Gastrocnemius medialis (tissue), 4 donors: Measurements from ENCODE around the gene CCIN.

Experiments used
- POLR2A ChIP-seq, 2 donors: fragments of 450-650 bp; IDR thresholded peaks; one replicate each; pipeline ENCODE4 v1.6.1; 2017; ENCODE audit warnings: antibody characterized with exemption in 2 of 2, mild to moderate bottlenecking in 2 of 2, moderate library complexity in 2 of 2
- TF ChIP-seq, protein P1 (sequence below), 5 experiments: fragments of 450-650 bp in 3 of 5; fragments of 200-600 bp in 2 of 5; sonication (generic) in 2 of 5; IDR thresholded peaks in 4 of 5; conservative IDR thresholded peaks in 1 of 5; 1 replicate in 4 of 5; 2 replicates in 1 of 5; pipeline ENCODE4 v1.5.1; 2016 to 2019; ENCODE audit warnings: antibody characterized with exemption in 5 of 5, mild to moderate bottlenecking in 3 of 5, moderate library complexity in 3 of 5

DNA sequence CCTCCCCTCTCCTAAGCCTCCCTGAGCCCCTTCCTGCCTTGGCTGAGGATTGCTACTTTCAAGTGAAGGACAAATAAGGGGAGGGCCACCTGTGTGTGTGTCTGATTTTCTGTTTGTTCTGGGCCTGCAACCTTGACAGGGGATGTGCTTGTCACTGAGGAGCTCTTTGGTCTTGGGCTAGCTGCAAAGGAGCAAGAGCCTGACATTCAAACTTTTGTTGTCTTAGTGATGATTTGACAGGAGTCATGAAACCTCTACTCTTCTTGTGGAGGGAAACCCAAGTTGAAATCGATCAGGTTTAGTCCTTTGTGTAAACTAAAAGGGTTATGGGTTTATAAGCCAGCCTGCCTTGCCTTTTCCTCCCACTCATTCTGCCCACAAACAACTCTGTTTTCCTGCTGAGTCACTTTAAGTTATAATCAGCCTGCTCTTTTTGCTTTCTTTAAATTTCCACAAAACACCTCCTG, 38.4 kb downstream of the CCIN start:
- TF ChIP-seq, protein P1, sequence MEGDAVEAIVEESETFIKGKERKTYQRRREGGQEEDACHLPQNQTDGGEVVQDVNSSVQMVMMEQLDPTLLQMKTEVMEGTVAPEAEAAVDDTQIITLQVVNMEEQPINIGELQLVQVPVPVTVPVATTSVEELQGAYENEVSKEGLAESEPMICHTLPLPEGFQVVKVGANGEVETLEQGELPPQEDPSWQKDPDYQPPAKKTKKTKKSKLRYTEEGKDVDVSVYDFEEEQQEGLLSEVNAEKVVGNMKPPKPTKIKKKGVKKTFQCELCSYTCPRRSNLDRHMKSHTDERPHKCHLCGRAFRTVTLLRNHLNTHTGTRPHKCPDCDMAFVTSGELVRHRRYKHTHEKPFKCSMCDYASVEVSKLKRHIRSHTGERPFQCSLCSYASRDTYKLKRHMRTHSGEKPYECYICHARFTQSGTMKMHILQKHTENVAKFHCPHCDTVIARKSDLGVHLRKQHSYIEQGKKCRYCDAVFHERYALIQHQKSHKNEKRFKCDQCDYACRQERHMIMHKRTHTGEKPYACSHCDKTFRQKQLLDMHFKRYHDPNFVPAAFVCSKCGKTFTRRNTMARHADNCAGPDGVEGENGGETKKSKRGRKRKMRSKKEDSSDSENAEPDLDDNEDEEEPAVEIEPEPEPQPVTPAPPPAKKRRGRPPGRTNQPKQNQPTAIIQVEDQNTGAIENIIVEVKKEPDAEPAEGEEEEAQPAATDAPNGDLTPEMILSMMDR (IDR thresholded peaks at IDR 0.05 in 4 of 5, conservative IDR thresholded peaks at IDR 0.05 in 1 of 5), result no peak
- no peak for TF ChIP-seq POLR2A (IDR thresholded peaks at IDR 0.05)
